Neuron (in vitro differentiated cells): ENCODE results near the gene SMIM21.

Experiments used
- H2AFZ ChIP-seq: one replicate; pipeline ENCODE4 v1.6.1; 2013; ENCODE audit warnings: low read depth, mild to moderate bottlenecking, inconsistent platforms, low read length, moderate library complexity
- H3K27me3 ChIP-seq: one replicate; pipeline ENCODE4 v1.6.1; 2013; ENCODE audit warnings: low read length; ENCODE audit not compliant: insufficient read depth
- H3K36me3 ChIP-seq: one replicate; pipeline ENCODE4 v1.6.1; 2013; ENCODE audit warnings: low read length; ENCODE audit not compliant: insufficient read depth
- H3K4me1 ChIP-seq: one replicate; pipeline ENCODE4 v1.6.1; 2013; ENCODE audit warnings: low read length; ENCODE audit not compliant: insufficient read depth
- H3K4me3 ChIP-seq: 2 replicates; pipeline ENCODE4 v1.5.1; 2013; ENCODE audit warnings: mild to moderate bottlenecking, low read length, moderate library complexity
- H3K9me3 ChIP-seq: one replicate; pipeline ENCODE4 v1.6.1; 2013; ENCODE audit warnings: low read length

Gene SMIM21

DNA sequence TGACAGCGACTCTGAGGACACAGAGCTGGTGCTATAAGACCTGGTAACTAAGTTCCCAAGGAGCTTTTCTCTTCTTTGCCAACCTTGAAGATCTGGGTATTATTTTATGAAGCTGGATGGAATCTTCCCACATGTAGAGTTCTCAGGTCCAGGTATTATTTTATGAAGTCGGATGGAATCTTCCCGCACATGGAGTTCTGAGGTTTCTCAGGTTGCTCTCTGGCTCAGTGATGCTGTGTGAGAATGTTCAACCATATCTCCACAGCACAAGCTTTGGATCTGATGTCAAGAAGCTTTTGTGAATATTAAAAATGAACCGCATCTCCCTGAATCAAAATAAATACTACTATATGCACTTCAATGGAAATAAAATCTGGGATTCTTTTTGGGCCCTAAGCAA is at the start of gene SMIM21:
TSS of gene SMIM21 (minus strand) at position 101 of the 400 bp plus-strand sequence. CDS start 140 bp downstream, outside the sequence.
- Histone ChIP-seq H3K27me3 (peaks cover 2% of the 10 kb centered on the region), H3K36me3 (no peaks in the 10 kb centered on the region)

DNA sequence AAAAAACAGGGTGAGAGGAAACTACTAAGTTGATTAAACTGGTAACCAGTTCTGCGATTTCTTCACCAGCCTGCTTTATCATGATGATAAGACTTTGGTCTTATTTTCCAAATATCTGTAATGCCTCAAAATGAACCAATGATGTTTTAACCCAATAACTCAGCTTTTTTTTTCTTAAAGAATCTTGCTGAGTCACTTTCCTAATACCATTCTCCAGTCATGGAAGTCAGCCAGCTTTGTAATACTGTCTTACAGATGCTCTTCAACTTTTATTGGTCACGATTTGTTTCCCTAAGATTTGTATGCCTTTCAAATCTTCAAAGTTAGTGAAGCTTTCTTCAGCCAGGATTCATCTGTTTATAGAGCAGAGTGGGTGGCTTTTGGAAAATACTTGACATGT is 47.7 kb upstream of the SMIM21 start:
- H3K4me3 ChIP-seq: no peak overlapping the region
- H3K36me3 ChIP-seq: no peaks in the 10 kb centered on the region
- H2AFZ ChIP-seq: no peak overlapping the region
- H3K9me3 ChIP-seq: no peaks in the 10 kb centered on the region
- no peaks in the 10 kb centered on the region for H3K27me3 ChIP-seq
- H3K4me1 ChIP-seq: no peaks in the 10 kb centered on the region

More for the DNA sequence above, at the start of gene SMIM21:
- Histone ChIP-seq H2AFZ (no peak within 1 kb of the TSS), H3K4me1 (no peaks in the 10 kb centered on the region), H3K4me3 (no peak within 1 kb of the TSS), H3K9me3 (no peaks in the 10 kb centered on the region)

DNA sequence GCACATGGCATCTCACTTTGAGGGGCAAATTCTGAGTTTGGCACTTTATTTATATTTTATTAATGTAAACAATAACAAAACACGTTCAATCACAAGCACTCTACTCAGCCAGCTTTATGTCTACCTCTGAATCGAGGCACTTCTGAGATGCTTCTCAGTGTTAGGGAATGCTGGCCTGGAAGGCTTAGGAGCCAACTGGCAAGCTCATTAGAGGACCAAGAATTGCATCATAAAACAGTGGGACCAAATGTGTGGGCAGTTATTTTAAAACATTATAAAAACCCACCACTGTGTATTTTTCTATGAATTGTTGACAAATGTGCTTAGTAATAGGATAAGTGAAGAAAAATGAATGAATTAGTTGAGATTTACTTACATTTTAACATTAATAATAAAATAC is 46.8 kb upstream of the SMIM21 start:
- Histone ChIP-seq H3K4me1 (no peaks in the 10 kb centered on the region), H3K27me3 (no peaks in the 10 kb centered on the region), H3K4me3 (no peak overlapping the region), H3K9me3 (no peaks in the 10 kb centered on the region), H3K36me3 (no peaks in the 10 kb centered on the region), H2AFZ (no peak overlapping the region)

DNA sequence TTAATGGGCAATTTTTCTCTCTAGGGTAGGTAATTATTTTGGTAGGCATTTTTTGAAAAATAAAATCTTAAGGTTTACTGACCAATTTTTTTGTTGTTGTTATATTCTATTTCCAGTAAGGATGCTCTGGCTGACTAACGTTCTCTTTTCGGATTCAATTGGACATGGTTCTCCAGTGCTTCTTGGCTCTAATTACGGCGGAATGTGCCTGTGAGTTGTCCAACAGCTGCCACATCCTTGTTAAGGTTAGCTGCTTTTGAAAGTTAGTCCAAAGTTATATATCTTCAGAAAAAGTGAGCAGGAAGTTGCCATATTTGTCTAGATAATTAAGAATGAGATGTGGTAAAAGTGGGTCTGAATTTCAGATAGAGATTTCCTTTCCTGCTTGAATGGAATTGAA is 45.8 kb upstream of the SMIM21 start:
- Histone ChIP-seq H2AFZ (no peak overlapping the region), H3K9me3 (no peaks in the 10 kb centered on the region), H3K27me3 (no peaks in the 10 kb centered on the region), H3K4me3 (no peak overlapping the region), H3K36me3 (no peaks in the 10 kb centered on the region), H3K4me1 (no peaks in the 10 kb centered on the region)

DNA sequence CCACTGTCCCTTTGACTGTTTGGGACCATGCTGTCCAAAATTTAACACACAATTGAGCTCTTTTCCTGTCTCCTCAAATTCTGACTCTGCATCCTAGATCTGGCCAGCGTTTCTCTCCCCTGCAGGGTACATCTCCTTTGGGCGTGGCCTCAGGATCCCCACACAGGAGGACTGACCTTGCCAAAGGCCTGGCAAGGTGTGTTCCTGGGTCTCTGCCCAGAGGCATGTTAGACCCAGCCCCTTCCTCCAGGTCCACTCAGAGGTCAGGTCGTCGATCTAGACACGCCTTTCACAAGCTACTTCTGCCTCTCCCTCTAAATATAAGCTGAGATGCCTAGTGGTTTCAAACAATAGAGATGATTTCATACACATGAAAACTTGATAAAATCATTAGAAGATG is 45.4 kb upstream of the SMIM21 start:
- Histone ChIP-seq H3K4me1 (no peaks in the 10 kb centered on the region), H3K4me3 (no peak overlapping the region), H3K9me3 (no peaks in the 10 kb centered on the region), H3K27me3 (no peaks in the 10 kb centered on the region), H2AFZ (no peak overlapping the region), H3K36me3 (no peaks in the 10 kb centered on the region)

GRCh38 chr18:75472396-75472795 is 44.9 kb upstream of the SMIM21 start:
- H2AFZ ChIP-seq: no peak overlapping the region

DNA sequence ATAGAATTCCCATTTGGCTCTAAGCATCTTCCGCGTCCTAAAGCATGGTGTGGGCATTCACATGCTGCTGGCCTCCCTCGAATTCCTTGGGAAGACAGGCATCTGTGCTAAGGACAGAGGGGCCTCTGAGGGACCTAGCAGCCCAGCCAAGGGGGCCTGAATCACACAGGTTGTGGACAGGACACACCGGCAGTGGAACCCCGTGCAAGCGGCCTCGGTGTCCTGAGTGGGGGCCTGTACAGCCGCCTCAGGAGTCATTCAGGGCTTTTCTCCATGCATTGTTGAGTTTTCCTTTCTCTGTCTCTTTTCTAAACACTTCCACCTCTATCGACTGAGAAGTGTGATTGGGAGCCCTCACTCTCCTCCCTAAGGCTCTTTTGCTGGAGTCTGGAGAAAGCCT is 44.3 kb upstream of the SMIM21 start:
- no peak overlapping the region for H3K4me3 ChIP-seq
- no peaks in the 10 kb centered on the region for H3K4me1 ChIP-seq
- H3K9me3 ChIP-seq: no peaks in the 10 kb centered on the region
- no peaks in the 10 kb centered on the region for H3K27me3 ChIP-seq
- no peak overlapping the region for H2AFZ ChIP-seq
- H3K36me3 ChIP-seq: no peaks in the 10 kb centered on the region

More at GRCh38 chr18:75472396-75472795, 44.9 kb upstream of the SMIM21 start:
- Histone ChIP-seq H3K27me3 (no peaks in the 10 kb centered on the region), H3K4me1 (no peaks in the 10 kb centered on the region), H3K9me3 (no peaks in the 10 kb centered on the region), H3K4me3 (no peak overlapping the region), H3K36me3 (no peaks in the 10 kb centered on the region)

DNA sequence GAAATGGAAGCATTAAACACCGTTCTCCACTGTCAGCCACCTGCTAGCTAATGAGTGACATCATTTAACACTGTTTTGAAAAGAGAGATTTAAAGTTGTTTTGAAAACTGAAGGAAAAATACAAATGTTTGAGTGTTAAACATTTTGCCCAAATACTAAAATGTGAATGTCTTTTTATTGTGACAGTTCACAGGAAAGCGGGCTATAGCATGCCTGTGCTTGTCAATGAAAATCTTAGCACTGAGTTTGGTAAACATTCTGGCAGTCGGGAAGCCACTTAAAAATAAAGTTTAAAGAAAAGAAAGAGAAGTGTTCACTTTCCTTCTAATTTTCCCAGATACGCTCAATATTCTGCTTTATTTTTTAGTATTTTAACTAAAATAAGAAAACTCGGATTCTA is 40.3 kb upstream of the SMIM21 start:
- H3K4me3 ChIP-seq: no peak overlapping the region
- no peaks in the 10 kb centered on the region for H3K36me3 ChIP-seq
- H2AFZ ChIP-seq: no peak overlapping the region
- no peaks in the 10 kb centered on the region for H3K9me3 ChIP-seq
- H3K27me3 ChIP-seq: no peaks in the 10 kb centered on the region
- H3K4me1 ChIP-seq: no peaks in the 10 kb centered on the region

DNA sequence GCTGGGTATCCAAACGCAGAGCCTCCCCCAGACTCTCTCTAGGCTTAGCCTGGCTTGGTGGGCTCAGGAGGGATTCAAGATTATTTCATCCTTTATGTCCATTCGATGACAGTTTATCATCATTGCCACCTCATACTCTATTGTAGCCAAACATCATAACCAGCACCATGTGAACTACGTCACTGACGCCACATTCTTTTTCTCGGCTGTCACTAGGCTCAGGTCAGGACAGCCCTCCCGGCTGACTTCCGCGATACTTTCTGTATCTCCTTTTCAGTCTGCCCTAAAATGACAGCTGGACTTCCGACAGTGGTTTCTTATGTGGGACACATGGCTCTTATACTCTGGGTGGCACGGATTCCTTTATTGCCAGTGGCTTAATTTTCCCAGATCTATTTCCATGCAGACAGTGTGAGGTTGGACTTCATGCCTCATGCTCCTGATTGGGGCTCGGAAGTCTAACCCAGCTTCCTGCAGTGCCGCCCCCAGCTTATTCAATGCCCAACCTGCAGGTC is 39.8 kb upstream of the SMIM21 start:
- no peak overlapping the region for H2AFZ ChIP-seq
- no peak overlapping the region for H3K4me3 ChIP-seq
- no peaks in the 10 kb centered on the region for H3K36me3 ChIP-seq
- H3K27me3 ChIP-seq: no peaks in the 10 kb centered on the region
- no peaks in the 10 kb centered on the region for H3K9me3 ChIP-seq
- no peaks in the 10 kb centered on the region for H3K4me1 ChIP-seq

GRCh38 chr18:75464356-75464755 is 36.9 kb upstream of the SMIM21 start:
- Histone ChIP-seq H2AFZ (no peak overlapping the region), H3K4me1 (no peaks in the 10 kb centered on the region), H3K9me3 (no peaks in the 10 kb centered on the region), H3K36me3 (no peaks in the 10 kb centered on the region), H3K27me3 (no peaks in the 10 kb centered on the region), H3K4me3 (no peak overlapping the region)

- no peak overlapping the region for H3K4me3 ChIP-seq
- H3K27me3 ChIP-seq: no peaks in the 10 kb centered on the region
- H2AFZ ChIP-seq: no peak overlapping the region
- no peaks in the 10 kb centered on the region for H3K9me3 ChIP-seq
- no peaks in the 10 kb centered on the region for H3K4me1 ChIP-seq
- no peaks in the 10 kb centered on the region for H3K36me3 ChIP-seq
These were observed 34.8 kb upstream of the SMIM21 start for GRCh38 chr18:75462178-75462832.

DNA sequence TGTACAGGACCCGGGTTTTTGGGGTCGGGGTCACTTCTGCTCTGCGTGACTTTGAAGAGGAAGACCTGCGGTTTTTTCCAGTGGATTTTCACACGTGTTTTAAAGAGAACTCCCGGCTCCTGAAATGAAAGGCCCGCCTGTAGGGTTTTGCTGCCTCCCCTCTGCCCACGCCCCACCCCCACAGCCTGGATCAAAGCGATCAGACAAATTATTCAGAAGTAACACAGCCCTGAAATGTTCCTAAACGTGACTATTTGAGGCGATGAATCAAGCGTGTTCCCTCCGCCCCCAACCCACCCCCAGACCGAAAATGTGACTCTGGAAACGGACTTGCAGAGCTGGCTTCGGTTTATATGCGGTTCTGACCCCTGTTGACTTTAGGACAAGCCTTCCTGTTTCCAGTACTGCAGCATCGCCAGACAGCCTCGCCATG is 28.7 kb upstream of the SMIM21 start:
- H3K27me3 ChIP-seq: peaks cover 13% of the 10 kb centered on the region
- H2AFZ ChIP-seq: peak overlapping the region; percentile 99
- peak overlapping the region; percentile 51 for H3K4me3 ChIP-seq
- H3K4me1 ChIP-seq: peaks cover 9% of the 10 kb centered on the region
- no peaks in the 10 kb centered on the region for H3K36me3 ChIP-seq
- H3K9me3 ChIP-seq: no peaks in the 10 kb centered on the region

GRCh38 chr18:75455249-75456198 is 28.0 kb upstream of the SMIM21 start:
- H3K4me1 ChIP-seq: peaks cover 9% of the 10 kb centered on the region
- H3K4me3 ChIP-seq: peak overlapping the region; percentile 51
- H3K9me3 ChIP-seq: no peaks in the 10 kb centered on the region

More at GRCh38 chr18:75455249-75456198, 28.0 kb upstream of the SMIM21 start:
- Histone ChIP-seq H3K36me3 (no peaks in the 10 kb centered on the region), H2AFZ (peak overlapping the region; percentile 99), H3K27me3 (peaks cover 13% of the 10 kb centered on the region)
